DOHH2 (cell line): ENCODE results near the gene MRPL46.

ENCODE experiments used
- EZH2phosphoT487 ChIP-seq: fragments of 200-600 bp; sonication (generic); IDR thresholded peaks from 2 replicates; pipeline ENCODE4 v1.6.1; 2017; ENCODE audit warnings: borderline replicate concordance, mild to moderate bottlenecking, antibody characterized with exemption, low read length, moderate library complexity, mixed read lengths
- TF ChIP-seq, protein P1 (sequence below): fragments of 200-600 bp; sonication (generic); IDR thresholded peaks from one replicate; pipeline ENCODE4 v1.5.1; 2014; ENCODE audit warnings: antibody characterized with exemption, mild to moderate bottlenecking, low read depth, low read length; ENCODE audit not compliant: poor library complexity, severe bottlenecking

DNA sequence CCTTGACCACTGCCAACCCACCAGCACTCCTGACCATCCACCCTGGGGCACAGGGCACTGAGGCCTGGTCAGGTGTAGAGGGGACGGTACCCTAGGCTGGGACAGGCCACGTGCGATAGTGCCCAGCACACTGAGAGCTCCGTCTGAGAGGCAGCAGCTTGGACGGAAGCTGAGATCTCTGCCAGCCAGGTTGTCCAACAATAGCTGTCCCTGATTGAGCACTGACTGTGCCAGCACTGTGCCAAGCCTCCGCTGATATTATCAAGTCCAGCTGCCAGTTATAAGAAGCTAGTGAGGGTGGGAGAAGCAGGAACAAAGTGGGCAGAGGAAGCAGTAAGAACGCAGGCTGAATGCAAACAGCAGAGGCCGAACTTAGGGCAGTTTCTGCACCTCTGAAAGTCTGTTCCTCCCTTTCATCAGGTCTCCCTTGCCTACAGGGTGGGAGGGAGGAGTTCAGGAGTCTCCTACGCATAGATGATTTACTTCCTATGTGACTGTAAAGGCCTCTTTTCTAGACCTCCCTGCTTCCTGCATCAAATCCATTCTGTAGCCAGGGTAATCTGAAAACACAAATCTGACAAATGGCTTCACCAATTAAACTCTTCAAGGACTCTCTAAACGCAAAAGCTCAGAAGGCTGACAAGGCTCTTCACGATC lies 30.0 kb upstream of the MRPL46 start:
- TF ChIP-seq, protein P1, sequence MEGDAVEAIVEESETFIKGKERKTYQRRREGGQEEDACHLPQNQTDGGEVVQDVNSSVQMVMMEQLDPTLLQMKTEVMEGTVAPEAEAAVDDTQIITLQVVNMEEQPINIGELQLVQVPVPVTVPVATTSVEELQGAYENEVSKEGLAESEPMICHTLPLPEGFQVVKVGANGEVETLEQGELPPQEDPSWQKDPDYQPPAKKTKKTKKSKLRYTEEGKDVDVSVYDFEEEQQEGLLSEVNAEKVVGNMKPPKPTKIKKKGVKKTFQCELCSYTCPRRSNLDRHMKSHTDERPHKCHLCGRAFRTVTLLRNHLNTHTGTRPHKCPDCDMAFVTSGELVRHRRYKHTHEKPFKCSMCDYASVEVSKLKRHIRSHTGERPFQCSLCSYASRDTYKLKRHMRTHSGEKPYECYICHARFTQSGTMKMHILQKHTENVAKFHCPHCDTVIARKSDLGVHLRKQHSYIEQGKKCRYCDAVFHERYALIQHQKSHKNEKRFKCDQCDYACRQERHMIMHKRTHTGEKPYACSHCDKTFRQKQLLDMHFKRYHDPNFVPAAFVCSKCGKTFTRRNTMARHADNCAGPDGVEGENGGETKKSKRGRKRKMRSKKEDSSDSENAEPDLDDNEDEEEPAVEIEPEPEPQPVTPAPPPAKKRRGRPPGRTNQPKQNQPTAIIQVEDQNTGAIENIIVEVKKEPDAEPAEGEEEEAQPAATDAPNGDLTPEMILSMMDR, result no peak
- TF ChIP-seq EZH2phosphoT487, result no peak
